Kidney (tissue), 14 donors: ENCODE data around the gene KRTAP4-16. TPM values are rescaled to one million over a fixed set of nuclear protein-coding genes. Genes with fewer than 3 reads are reported as not detected.
"Not testable (repeated sequence)": the region's sequence is repeated elsewhere in the genome, so short reads cannot be mapped to it uniquely, and the experiment has no call there.

Experiments
- DNase-seq, 5 donors: peaks; one replicate each; pipeline ENCODE4 v3.0.0-alpha.2; 2013 to 2020
- FAIRE-seq: peaks from 2 replicates; lab custom pipeline; 2012; peaks lifted over from hg19 to GRCh38; lab: Jason Lieb, UNC
- H3K27ac ChIP-seq, 2 donors: one replicate each; pipeline ENCODE4 v1.7.0; 2013; ENCODE audit warnings: low read depth in 2 of 2, low read length in 2 of 2, inconsistent platforms in 1 of 2
- H3K27me3 ChIP-seq: one replicate; pipeline ENCODE4 v1.7.1; 2013; ENCODE audit warnings: low read length, inconsistent platforms; ENCODE audit not compliant: control insufficient read depth, insufficient read depth
- H3K36me3 ChIP-seq, 3 donors: one replicate each; pipeline versions ENCODE4 v1.7.0 to v1.7.1; 2013; ENCODE audit warnings: low read length in 3 of 3, control low read depth in 1 of 3, inconsistent platforms in 1 of 3; ENCODE audit not compliant: insufficient read depth in 3 of 3, control insufficient read depth in 2 of 3
- H3K4me1 ChIP-seq, 3 donors: one replicate each; pipeline versions ENCODE4 v1.7.0 to v1.7.1; 2013; ENCODE audit warnings: low read length in 3 of 3, inconsistent platforms in 1 of 3, low read depth in 1 of 3; ENCODE audit not compliant: control insufficient read depth in 2 of 3, insufficient read depth in 2 of 3
- H3K4me3 ChIP-seq, 3 donors: one replicate each; pipeline versions ENCODE4 v1.7.0 to v1.8.1; 2013; ENCODE audit warnings: low read length in 3 of 3, control low read depth in 1 of 3, inconsistent platforms in 1 of 3
- H3K9ac ChIP-seq, 3 donors: one replicate each; pipeline versions ENCODE4 v1.7.0 to v1.7.1; 2013; ENCODE audit warnings: low read length in 3 of 3, control low read depth in 1 of 3, inconsistent platforms in 1 of 3
- H3K9me3 ChIP-seq, 3 donors: one replicate each; pipeline versions ENCODE4 v1.7.0 to v1.7.1; 2013; ENCODE audit warnings: low read length in 3 of 3, control low read depth in 1 of 3, inconsistent platforms in 1 of 3; ENCODE audit not compliant: control insufficient read depth in 2 of 3, insufficient read depth in 1 of 3
- intact Hi-C: fragments of 100-400 bp; cut with DNase I; formaldehyde crosslinking; loops from one replicate; pipeline ENCODE4 v1.11.1; 2022
- polyA plus RNA-seq: library from polyadenylated mRNA; stranded (reverse); fragments of 350-450 nt; fragmentation: Illumina TruSeq; extraction: RNeasy Lipid Tissue Mini Kit (QIAGEN cat#74804); gene quantifications from one replicate; pipeline ENCODE4 v1.2.3, GENCODE V29; 2014; ENCODE audit warnings: low read depth, low replicate concordance; ENCODE audit not compliant: insufficient read depth
- total RNA-seq: library from RNA; stranded (reverse); fragmentation: NEBNext Ultra II Directional; extraction: Animal tissue kit (Norgen Biotek cat#: 25700); gene quantifications from one replicate; pipeline ENCODE4 v1.2.1, GENCODE V29; 2021
- TF ChIP-seq, protein P1 (sequence below): IDR thresholded peaks from 3 replicates; pipeline ENCODE4 v1.5.1; 2012; ENCODE audit warnings: mild to moderate bottlenecking, moderate library complexity, borderline replicate concordance; ENCODE audit not compliant: insufficient read depth; ENCODE audit errors: extremely low read depth
- donor health status: control.
- donor health status: control.
- donor health status: control.
- donor health status: control.
- donor health status: control.
- donor health status: DM: yes; HTN: yes; CAD: no.
- donor health status: Normal renal cell carcinoma (clear cell type).

KRTAP4-16 gene
- total and polyA plus RNA-seq, 2 donors from 2014 or later = not detected

DNA sequence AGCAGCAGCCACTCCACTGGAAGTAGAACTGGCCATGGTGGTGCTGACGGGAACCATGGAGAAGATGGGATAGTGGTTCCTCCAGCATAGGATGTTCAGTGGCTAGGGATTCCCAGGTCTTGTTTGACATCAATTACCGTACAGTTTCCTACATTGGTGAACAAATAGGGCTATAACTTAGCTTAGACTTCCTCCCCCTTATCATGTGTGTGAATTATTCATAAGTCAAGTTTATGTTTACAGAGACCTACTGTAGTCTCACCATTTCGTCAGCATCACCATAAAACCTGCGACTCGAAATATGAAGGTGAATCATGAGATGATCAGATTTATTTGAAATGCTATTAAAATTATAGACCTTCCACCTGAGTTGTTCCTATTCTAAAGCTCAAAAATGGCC, 43.3 kb downstream of the KRTAP4-16 start:
- TF ChIP-seq, protein P1, sequence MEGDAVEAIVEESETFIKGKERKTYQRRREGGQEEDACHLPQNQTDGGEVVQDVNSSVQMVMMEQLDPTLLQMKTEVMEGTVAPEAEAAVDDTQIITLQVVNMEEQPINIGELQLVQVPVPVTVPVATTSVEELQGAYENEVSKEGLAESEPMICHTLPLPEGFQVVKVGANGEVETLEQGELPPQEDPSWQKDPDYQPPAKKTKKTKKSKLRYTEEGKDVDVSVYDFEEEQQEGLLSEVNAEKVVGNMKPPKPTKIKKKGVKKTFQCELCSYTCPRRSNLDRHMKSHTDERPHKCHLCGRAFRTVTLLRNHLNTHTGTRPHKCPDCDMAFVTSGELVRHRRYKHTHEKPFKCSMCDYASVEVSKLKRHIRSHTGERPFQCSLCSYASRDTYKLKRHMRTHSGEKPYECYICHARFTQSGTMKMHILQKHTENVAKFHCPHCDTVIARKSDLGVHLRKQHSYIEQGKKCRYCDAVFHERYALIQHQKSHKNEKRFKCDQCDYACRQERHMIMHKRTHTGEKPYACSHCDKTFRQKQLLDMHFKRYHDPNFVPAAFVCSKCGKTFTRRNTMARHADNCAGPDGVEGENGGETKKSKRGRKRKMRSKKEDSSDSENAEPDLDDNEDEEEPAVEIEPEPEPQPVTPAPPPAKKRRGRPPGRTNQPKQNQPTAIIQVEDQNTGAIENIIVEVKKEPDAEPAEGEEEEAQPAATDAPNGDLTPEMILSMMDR = no peak
- no peak overlapping the region for H3K4me3 ChIP-seq
- no peaks in the 10 kb centered on the region for H3K9me3 ChIP-seq
- FAIRE-seq (no peak), DNase-seq (no peak)
- no peaks in the 10 kb centered on the region for H3K27me3 ChIP-seq
- intact Hi-C loops = no loop called here
- no peaks in the 10 kb centered on the region for H3K36me3 ChIP-seq
- no peak overlapping the region for H3K9ac ChIP-seq
- no peaks in the 10 kb centered on the region for H3K4me1 ChIP-seq
- no peak overlapping the region for H3K27ac ChIP-seq

DNA sequence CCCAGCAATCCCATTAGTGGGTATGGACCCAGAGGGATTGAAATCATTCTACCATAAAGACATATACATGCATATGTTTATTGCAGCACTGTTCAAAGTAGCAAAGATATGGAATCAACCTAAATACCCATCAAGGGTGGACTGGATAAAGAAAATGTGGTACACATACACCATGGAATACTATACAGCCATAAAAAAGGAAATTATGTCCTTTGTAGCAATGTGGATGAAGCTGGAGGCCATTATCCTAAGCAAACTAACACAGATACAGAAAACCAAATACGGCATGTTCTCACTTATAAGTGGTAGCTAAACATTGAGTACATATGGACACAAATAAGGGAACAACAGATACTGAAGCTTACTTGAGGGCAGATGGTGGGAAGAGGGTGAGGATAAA, 44.5 kb downstream of the KRTAP4-16 start:
- Histone ChIP-seq H3K27ac (no peak overlapping the region), H3K4me3 (no peak overlapping the region), H3K4me1 (no peaks in the 10 kb centered on the region), H3K9me3 (no peaks in the 10 kb centered on the region), H3K36me3 (no peaks in the 10 kb centered on the region), H3K9ac (no peak overlapping the region), H3K27me3 (no peaks in the 10 kb centered on the region)
- DNase-seq (no peak), FAIRE-seq (no peak)
- intact Hi-C loops = no loop called here
- TF ChIP-seq, protein P1 = no peak

GRCh38 chr17:41055130-41055529, 46.9 kb downstream of the KRTAP4-16 start, which contains the start of gene KRTAP2-2:
Gene KRTAP2-2 (minus strand): TSS chr17:41055230. CDS start chr17:41055211, 19 bp downstream.
- intact Hi-C loops, H3K4me1 ChIP-seq, H3K36me3 ChIP-seq, DNase-seq, H3K27ac ChIP-seq, H3K9me3 ChIP-seq, H3K4me3 ChIP-seq, FAIRE-seq, H3K9ac ChIP-seq, H3K27me3 ChIP-seq: not testable (repeated sequence)

- H3K27ac ChIP-seq, H3K4me3 ChIP-seq, H3K9ac ChIP-seq, H3K4me1 ChIP-seq, H3K36me3 ChIP-seq, intact Hi-C loops, FAIRE-seq, DNase-seq, H3K27me3 ChIP-seq, H3K9me3 ChIP-seq: not testable (repeated sequence)
Observed at GRCh38 chr17:41054556-41054955, 47.5 kb downstream of the KRTAP4-16 start.
